DND-41 (cell line): ENCODE measurements around the gene PIM1.
A peak's percentile ranks its signal among the peaks of the same experiment; 100 is the strongest.

Experiments
- ATAC-seq: fragments of 200-7000 bp; cut with Tn5 transposase; 3 replicates; pipeline ENCODE4 v1.9.1; 2021; ENCODE audit warnings: low read depth; ENCODE audit not compliant: insufficient read depth
- DNase-seq: peaks from one replicate; pipeline ENCODE4 v3.0.0-alpha.2; 2020
- H2AFZ ChIP-seq: 2 replicates; pipeline ENCODE4 v1.6.0; 2012; ENCODE audit warnings: low read depth, low read length
- H3K27ac ChIP-seq: 2 replicates; pipeline ENCODE4 v1.5.1; 2012; ENCODE audit warnings: low read length, inconsistent platforms
- H3K27me3 ChIP-seq: fragments of 200-600 bp; sonication (generic); 2 replicates; pipeline ENCODE4 v1.6.0; 2012; ENCODE audit warnings: low read length, mild to moderate bottlenecking, inconsistent platforms; ENCODE audit not compliant: insufficient read depth, poor library complexity
- H3K36me3 ChIP-seq: 2 replicates; pipeline ENCODE4 v1.5.1; 2012; ENCODE audit warnings: low read length, inconsistent platforms; ENCODE audit not compliant: insufficient read depth
- H3K4me1 ChIP-seq: 2 replicates; pipeline ENCODE4 v1.5.1; 2012; ENCODE audit warnings: mild to moderate bottlenecking, low read length; ENCODE audit not compliant: insufficient read depth
- H3K4me2 ChIP-seq: 2 replicates; pipeline ENCODE4 v1.6.0; 2012; ENCODE audit warnings: mild to moderate bottlenecking, moderate library complexity, low read length, inconsistent platforms; ENCODE audit not compliant: insufficient read depth
- H3K4me3 ChIP-seq, 2 experiments: fragments of 200-600 bp in 1 of 2; shearing (Covaris generic) in 1 of 2; 2 replicates each; pipeline ENCODE4 v1.5.1; 2012 to 2016; ENCODE audit warnings: inconsistent platforms in 2 of 2, low read length in 2 of 2, mild to moderate bottlenecking in 2 of 2, low read depth in 1 of 2, moderate library complexity in 1 of 2
- H3K79me2 ChIP-seq: 2 replicates; pipeline ENCODE4 v1.6.0; 2012; ENCODE audit warnings: low read length, inconsistent platforms; ENCODE audit not compliant: insufficient read depth
- H3K9ac ChIP-seq: 2 replicates; pipeline ENCODE4 v1.6.0; 2012; ENCODE audit warnings: low read depth, mild to moderate bottlenecking, inconsistent platforms, low read length, moderate library complexity
- H3K9me3 ChIP-seq: 2 replicates; pipeline ENCODE4 v1.5.1; 2012; ENCODE audit warnings: low read length, moderate library complexity, mild to moderate bottlenecking, inconsistent platforms; ENCODE audit not compliant: insufficient read depth, severe bottlenecking
- H4K20me1 ChIP-seq: 2 replicates; pipeline ENCODE4 v1.6.0; 2012; ENCODE audit warnings: low read length; ENCODE audit not compliant: insufficient read depth
- CTCF ChIP-seq: IDR thresholded peaks from 2 replicates; pipeline ENCODE4 v1.5.1; 2012; ENCODE audit warnings: borderline replicate concordance, low read length, moderate library complexity, mild to moderate bottlenecking; ENCODE audit not compliant: poor library complexity, severe bottlenecking; ENCODE audit errors: extremely low read depth
- EZH2 ChIP-seq: IDR thresholded peaks from 3 replicates; pipeline ENCODE4 v1.6.1; 2012; ENCODE audit warnings: borderline replicate concordance, low read depth, mild to moderate bottlenecking, moderate library complexity, low read length, inconsistent platforms; ENCODE audit not compliant: severe bottlenecking

PIM1 gene

DNA sequence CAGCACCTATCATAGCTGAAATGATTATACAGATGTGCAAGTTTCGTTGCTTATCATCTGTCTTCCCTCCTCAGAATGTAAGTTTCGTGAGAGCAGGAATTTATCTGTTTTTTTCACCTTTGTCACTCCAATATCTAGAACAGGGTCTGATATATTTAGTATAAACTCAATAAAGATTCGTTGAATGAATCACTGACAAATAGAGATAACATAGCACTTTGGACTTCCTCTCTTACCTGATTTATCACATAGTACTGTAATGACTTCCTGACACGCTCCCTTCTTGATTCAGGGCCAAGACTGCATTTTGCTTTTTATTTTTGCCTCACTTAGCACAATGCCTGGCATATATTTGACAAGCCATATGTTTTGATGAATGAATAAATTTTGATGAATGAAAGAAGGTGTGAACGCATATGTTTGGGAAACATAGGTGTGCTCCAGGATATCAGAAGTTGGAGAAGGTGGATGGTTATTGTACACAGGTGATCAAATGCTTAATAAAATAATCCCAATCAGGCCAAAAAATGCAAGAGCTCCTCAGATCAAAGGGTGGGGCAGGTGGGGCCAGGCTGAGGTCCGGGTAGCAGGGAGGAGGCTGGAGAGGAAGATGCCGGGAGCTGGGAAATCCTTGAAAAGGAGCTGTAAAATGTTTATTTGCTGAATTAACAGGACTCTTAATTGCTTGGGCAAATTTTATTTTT is 33.0 kb downstream of the PIM1 start:
- Histone ChIP-seq H3K4me3 (no peak overlapping the region), H4K20me1 (no peaks in the 10 kb centered on the region), H3K9ac (no peak overlapping the region), H3K27ac (peak overlapping the region; percentile 4), H3K9me3 (no peaks in the 10 kb centered on the region), H3K4me1 (peaks cover 62% of the 10 kb centered on the region), H3K27me3 (no peaks in the 10 kb centered on the region), H2AFZ (no peak overlapping the region), H3K79me2 (no peaks in the 10 kb centered on the region), H3K36me3 (no peaks in the 10 kb centered on the region), H3K4me2 (no peak overlapping the region)
- DNase-seq (no peak), ATAC-seq (no peak)
- TF ChIP-seq CTCF (no peak), EZH2 (no peak)

- H3K4me2 ChIP-seq, result peak overlapping the region; percentile 0; the same call in 1 of the 2 replicates
- H2AFZ ChIP-seq, result no peak overlapping the region
- peaks cover 72% of the 10 kb centered on the region for H3K4me1 ChIP-seq
- DNase-seq (no peak), ATAC-seq (no peak)
- H3K4me3 ChIP-seq, result no peak overlapping the region
- H3K27ac ChIP-seq, result peak overlapping the region; percentile 68
- 0 out of 2 replicates have a peak overlapping the region, but pooled peaks have one; percentile 52 for H3K9ac ChIP-seq
- no peaks in the 10 kb centered on the region for H3K79me2 ChIP-seq
- H4K20me1 ChIP-seq, result no peaks in the 10 kb centered on the region
- no peaks in the 10 kb centered on the region for H3K9me3 ChIP-seq
- H3K36me3 ChIP-seq, result no peaks in the 10 kb centered on the region
- H3K27me3 ChIP-seq, result no peaks in the 10 kb centered on the region
- TF ChIP-seq CTCF (no peak), EZH2 (no peak)
Measured at GRCh38 chr6:37204014-37204751, 34.2 kb downstream of the PIM1 start.

GRCh38 chr6:37205175-37205996 is 35.4 kb downstream of the PIM1 start:
- Histone ChIP-seq H3K79me2 (no peaks in the 10 kb centered on the region), H3K36me3 (no peaks in the 10 kb centered on the region), H3K4me1 (peaks cover 84% of the 10 kb centered on the region), H2AFZ (peak overlapping the region; percentile 70), H3K4me2 (peak overlapping the region; percentile 57), H3K27me3 (no peaks in the 10 kb centered on the region), H3K27ac (peak overlapping the region; percentile 88), H3K9ac (peak overlapping the region; percentile 52), H3K4me3 (peak overlapping the region in 1 of 2 experiments; percentile 38; a peak in 2 of 4 replicates), H4K20me1 (no peaks in the 10 kb centered on the region), H3K9me3 (no peaks in the 10 kb centered on the region)
- TF ChIP-seq CTCF, result no peak
- ATAC-seq (peak; percentile 38), DNase-seq (peak; percentile 82)
